ENCODE results near the gene NKD2.
"Not testable (repeated sequence)": the region's sequence is repeated elsewhere in the genome, so short reads cannot be mapped to it uniquely, and the experiment has no call there.

Gene NKD2

GRCh38 chr5:979100-979817 is 29.3 kb upstream of the NKD2 start:
- DNase-seq, result no peak

- no peak for DNase-seq
Measured at GRCh38 chr5:980001-980588, 28.5 kb upstream of the NKD2 start.

GRCh38 chr5:980966-981365 is 27.6 kb upstream of the NKD2 start:
- DNase-seq, result no peak

GRCh38 chr5:981456-981855 is 27.1 kb upstream of the NKD2 start:
- DNase-seq, result no peak

- no peak for DNase-seq
Measured at GRCh38 chr5:982377-983237, 26.0 kb upstream of the NKD2 start.

GRCh38 chr5:983238-983524 is 25.4 kb upstream of the NKD2 start:
- DNase-seq, result no peak

GRCh38 chr5:983568-983967 is 25.0 kb upstream of the NKD2 start:
- no peak for DNase-seq

- DNase-seq, result no peak
Measured at GRCh38 chr5:984774-985173, 23.8 kb upstream of the NKD2 start.

- no peak for DNase-seq
Measured at GRCh38 chr5:987761-988160, 20.8 kb upstream of the NKD2 start.

GRCh38 chr5:988322-988721 is 20.3 kb upstream of the NKD2 start:
- DNase-seq, result no peak

- DNase-seq, result no peak
Measured at GRCh38 chr5:989961-990530, 18.6 kb upstream of the NKD2 start.

GRCh38 chr5:991472-992267 is 16.9 kb upstream of the NKD2 start:
- no peak for DNase-seq

- no peak for DNase-seq
Measured at GRCh38 chr5:994272-994607, 14.4 kb upstream of the NKD2 start.

- DNase-seq, result no peak
Measured at GRCh38 chr5:994821-995220, 13.8 kb upstream of the NKD2 start.

- DNase-seq, result no peak
Measured at GRCh38 chr5:995318-995717, 13.3 kb upstream of the NKD2 start.

- no peak for DNase-seq
Measured at GRCh38 chr5:997001-997474, 11.6 kb upstream of the NKD2 start.

- no peak for DNase-seq
Measured at GRCh38 chr5:997711-998110, 10.9 kb upstream of the NKD2 start.

GRCh38 chr5:998246-999031 is 10.2 kb upstream of the NKD2 start:
- no peak for DNase-seq

GRCh38 chr5:999032-999501 is 9.5 kb upstream of the NKD2 start:
- DNase-seq, result no peak

- DNase-seq, result no peak
Measured at GRCh38 chr5:999724-1000123, 8.9 kb upstream of the NKD2 start.

GRCh38 chr5:1000329-1000728 is 8.3 kb upstream of the NKD2 start:
- DNase-seq, result no peak

- not testable (repeated sequence) for DNase-seq
Measured at GRCh38 chr5:1000831-1001230, 7.8 kb upstream of the NKD2 start.
